Fibroblast of lung (primary cell): ENCODE results near the gene MIER1. TPM values are rescaled to one million over a fixed set of nuclear protein-coding genes. Genes with fewer than 3 reads are reported as not detected.
"Not testable (repeated sequence)": the region's sequence is repeated elsewhere in the genome, so short reads cannot be mapped to it uniquely, and the experiment has no call there.

Source experiments
- DNase-seq, 2 donors: peaks; one replicate each; pipeline versions ENCODE4 v3.0.0 to v3.0.0-alpha.2; 2010; ENCODE audit warnings: low read depth in 2 of 2
- H2AFZ ChIP-seq: 2 replicates; pipeline ENCODE4 v1.5.1; 2012; ENCODE audit warnings: low read length, control low read depth, inconsistent platforms
- H3K27ac ChIP-seq: 2 replicates; pipeline ENCODE4 v1.5.1; 2011; ENCODE audit warnings: low read length, control low read depth; ENCODE audit not compliant: insufficient read depth
- H3K27me3 ChIP-seq: 2 replicates; pipeline ENCODE4 v1.5.1; 2011; ENCODE audit warnings: mild to moderate bottlenecking, low read length; ENCODE audit not compliant: control insufficient read depth, insufficient read depth
- H3K36me3 ChIP-seq: 2 replicates; pipeline ENCODE4 v1.5.1; 2011; ENCODE audit warnings: low read length; ENCODE audit not compliant: control insufficient read depth, insufficient read depth
- H3K4me1 ChIP-seq: 2 replicates; pipeline ENCODE4 v1.5.1; 2011; ENCODE audit warnings: low read length; ENCODE audit not compliant: control insufficient read depth, insufficient read depth; ENCODE audit errors: extremely low read depth
- H3K4me2 ChIP-seq: 2 replicates; pipeline ENCODE4 v1.5.1; 2011; ENCODE audit warnings: low read length, control low read depth; ENCODE audit not compliant: insufficient read depth; ENCODE audit errors: extremely low read depth
- H3K4me3 ChIP-seq, 4 experiments: fragments of 200-600 bp in 1 of 4; sonication (generic) in 1 of 4; replicated peaks in 1 of 4; 2 replicates each; pipeline ENCODE4 v1.5.1; 2011 to 2016; ENCODE audit warnings: low read length in 4 of 4, low read depth in 3 of 4, mild to moderate bottlenecking in 3 of 4, control low read depth in 2 of 4, inconsistent platforms in 1 of 4, mixed read lengths in 1 of 4; ENCODE audit not compliant: insufficient read depth in 1 of 4; ENCODE audit errors: control extremely low read depth in 1 of 4
- H3K79me2 ChIP-seq: 2 replicates; pipeline ENCODE4 v1.5.1; 2012; ENCODE audit warnings: mild to moderate bottlenecking, low read length, inconsistent platforms; ENCODE audit not compliant: control insufficient read depth, insufficient read depth
- H3K9ac ChIP-seq: 2 replicates; pipeline ENCODE4 v1.5.1; 2011; ENCODE audit warnings: mild to moderate bottlenecking, low read length, control low read depth; ENCODE audit not compliant: insufficient read depth
- H3K9me3 ChIP-seq: 2 replicates; pipeline ENCODE4 v1.5.1; 2012; ENCODE audit warnings: low read depth, low read length; ENCODE audit not compliant: control insufficient read depth, insufficient read depth
- H4K20me1 ChIP-seq: 2 replicates; pipeline ENCODE4 v1.5.1; 2011; ENCODE audit warnings: low read length; ENCODE audit not compliant: control insufficient read depth, insufficient read depth; ENCODE audit errors: extremely low read depth
- CTCF ChIP-seq, 2 donors: IDR thresholded peaks in 1 of 2; conservative IDR thresholded peaks in 1 of 2; 1 replicate in 1 of 2; 2 replicates in 1 of 2; pipeline ENCODE4 v1.5.1; 2011 to 2012; ENCODE audit warnings: low read length in 2 of 2, control low read depth in 1 of 2, inconsistent platforms in 1 of 2, low read depth in 1 of 2, mild to moderate bottlenecking in 1 of 2
- EZH2 ChIP-seq: IDR thresholded peaks from 2 replicates; pipeline ENCODE4 v1.5.1; 2012; ENCODE audit warnings: low read length, control low read depth, mild to moderate bottlenecking; ENCODE audit errors: missing control alignments
- polyA plus RNA-seq, 2 donors: library from polyadenylated mRNA; depleted of rRNA in 1 of 2; stranded (reverse) in 1 of 2; unstranded in 1 of 2; fragments of >200 nt; gene quantifications; 2 replicates each; pipeline ENCODE4 v1.2.1, GENCODE V29; 2011 to 2012; ENCODE audit warnings: missing spikeins in 1 of 2
- total RNA-seq: library from RNA; depleted of rRNA; stranded (reverse); fragments of >200 nt; gene quantifications from 2 replicates; pipeline ENCODE4 v1.2.1, GENCODE V29; 2014

Gene MIER1
- total and polyA plus RNA-seq, 2 donors (not counting 1 experiment from before 2014, with no cell fraction given), result 31.3 to 35.5 TPM

- H3K9me3 ChIP-seq, result no peaks in the 10 kb centered on the region
- H4K20me1 ChIP-seq, result no peaks in the 10 kb centered on the region
- peaks cover 14% of the 10 kb centered on the region for H3K79me2 ChIP-seq
- H3K27ac ChIP-seq, result no peak overlapping the region
- H3K4me3 ChIP-seq, result no peak overlapping the region
- no peak for DNase-seq
- H3K9ac ChIP-seq, result no peak overlapping the region
- TF ChIP-seq CTCF (conservative IDR thresholded peaks at IDR 0.05 in 1 of 2, IDR thresholded peaks at IDR 0.05 in 1 of 2; ENCODE audit: low read depth in 1 of 2, low read length in 2 of 2), result no peak
- TF ChIP-seq EZH2, result no peak
- H3K4me1 ChIP-seq, result no peaks in the 10 kb centered on the region
- no peaks in the 10 kb centered on the region for H3K27me3 ChIP-seq
- no peak overlapping the region for H2AFZ ChIP-seq
- H3K4me2 ChIP-seq, result no peak overlapping the region
- H3K36me3 ChIP-seq, result peaks cover 5% of the 10 kb centered on the region
Observed at GRCh38 chr1:66957938-66958337, 33.1 kb downstream of the MIER1 start.

GRCh38 chr1:66966188-66966873 is 41.5 kb downstream of the MIER1 start:
- not testable (repeated sequence) for H3K36me3 ChIP-seq, H4K20me1 ChIP-seq, DNase-seq, H3K4me2 ChIP-seq, H3K4me3 ChIP-seq, H3K79me2 ChIP-seq, H3K27ac ChIP-seq, H2AFZ ChIP-seq, H3K27me3 ChIP-seq, H3K4me1 ChIP-seq, H3K9me3 ChIP-seq, H3K9ac ChIP-seq

- TF ChIP-seq CTCF (conservative IDR thresholded peaks at IDR 0.05 in 1 of 2, IDR thresholded peaks at IDR 0.05 in 1 of 2; ENCODE audit: low read depth in 1 of 2, low read length in 2 of 2), result no peak
- TF ChIP-seq EZH2, result no peak
- H3K79me2 ChIP-seq, result no peaks in the 10 kb centered on the region
- no peak overlapping the region for H2AFZ ChIP-seq
- DNase-seq, result peak in 1 of 2 donors; percentile 6
- H3K4me1 ChIP-seq, result no peaks in the 10 kb centered on the region
- H3K9me3 ChIP-seq, result no peaks in the 10 kb centered on the region
- H3K27me3 ChIP-seq, result no peaks in the 10 kb centered on the region
- H3K36me3 ChIP-seq, result peaks cover 2% of the 10 kb centered on the region
- H3K27ac ChIP-seq, result no peak overlapping the region
- no peaks in the 10 kb centered on the region for H4K20me1 ChIP-seq
- H3K4me2 ChIP-seq, result no peak overlapping the region
- H3K4me3 ChIP-seq, result no peak overlapping the region
- H3K9ac ChIP-seq, result no peak overlapping the region
Observed at GRCh38 chr1:66968574-66968973, 43.8 kb downstream of the MIER1 start.
